H1 (cell line): Measurements from ENCODE around the gene PTPN21. TPM values are rescaled to one million over a fixed set of nuclear protein-coding genes. Genes with fewer than 3 reads are reported as not detected.

Experiments
- CTBP2 ChIP-seq: IDR thresholded peaks from 2 replicates; pipeline ENCODE4 v1.7.0; 2011; ENCODE audit warnings: borderline replicate concordance, mild to moderate bottlenecking, moderate library complexity, mixed read lengths, low read length; ENCODE audit not compliant: insufficient read depth, insufficient read length
- JUN ChIP-seq: IDR thresholded peaks from 2 replicates; pipeline ENCODE4 v1.6.1; 2011; ENCODE audit warnings: low read depth, mild to moderate bottlenecking, improper control_type of control experiment, low read length
- NRF1 ChIP-seq: IDR thresholded peaks from 2 replicates; pipeline ENCODE4 v1.6.1; 2011; ENCODE audit warnings: mild to moderate bottlenecking, low read depth, low read length, improper control_type of control experiment
- SIN3A ChIP-seq, 2 experiments: IDR thresholded peaks in 1 of 2; conservative IDR thresholded peaks in 1 of 2; 2 replicates each; pipeline ENCODE4 v1.6.1; 2011 to 2012; ENCODE audit warnings: low read length in 2 of 2, improper control_type of control experiment in 1 of 2, low read depth in 1 of 2, mild to moderate bottlenecking in 1 of 2
- polyA plus RNA-seq, 7 experiments: library from polyadenylated mRNA; depleted of rRNA in 3 of 7; stranded (reverse) in 5 of 7; unstranded in 2 of 7; fragments of >200 nt in 5 of 7; fragments of 200-250 nt in 2 of 7; gene quantifications; 1 replicate in 5 of 7; 2 replicates in 1 of 7; 4 replicates in 1 of 7; pipeline versions ENCODE4 v1.2.1 to v1.2.3, GENCODE V29; 2011 to 2013; ENCODE audit warnings: missing spikeins in 2 of 7, mixed read lengths in 2 of 7
- total RNA-seq: library from RNA; stranded (reverse); fragmentation: NEBNext Ultra II Directional; extraction: Animal tissue kit (Norgen Biotek cat#: 25700); gene quantifications from 2 replicates; pipeline ENCODE4 v1.2.1, GENCODE V29; 2021

PTPN21 gene
- total and polyA plus RNA-seq, 2 of the 8 experiments (the other 6 are each of a cell fraction or from before 2014, with no cell fraction given): 6.5 to 16.1 TPM

- TF ChIP-seq NRF1 (no peak), CTBP2 (no peak), JUN (no peak), SIN3A (conservative IDR thresholded peaks at IDR 0.05 in 1 of 2, IDR thresholded peaks at IDR 0.05 in 1 of 2; ENCODE audit: low read depth in 1 of 2, low read length in 2 of 2) (no peak)
These were observed 47.6 kb downstream of the PTPN21 start (continued) for GRCh38 chr14:88507208-88507607.
